HG03442 (cell line): ENCODE measurements around the gene SAYSD1.

Experiments
- ATAC-seq: cut with Tn5 transposase; IDR thresholded peaks from one replicate; pipeline ENCODE4 v1.9.1; 2021; ENCODE audit warnings: mild to moderate bottlenecking, moderate library complexity; ENCODE audit not compliant: unreplicated experiment

The SAYSD1 gene

DNA sequence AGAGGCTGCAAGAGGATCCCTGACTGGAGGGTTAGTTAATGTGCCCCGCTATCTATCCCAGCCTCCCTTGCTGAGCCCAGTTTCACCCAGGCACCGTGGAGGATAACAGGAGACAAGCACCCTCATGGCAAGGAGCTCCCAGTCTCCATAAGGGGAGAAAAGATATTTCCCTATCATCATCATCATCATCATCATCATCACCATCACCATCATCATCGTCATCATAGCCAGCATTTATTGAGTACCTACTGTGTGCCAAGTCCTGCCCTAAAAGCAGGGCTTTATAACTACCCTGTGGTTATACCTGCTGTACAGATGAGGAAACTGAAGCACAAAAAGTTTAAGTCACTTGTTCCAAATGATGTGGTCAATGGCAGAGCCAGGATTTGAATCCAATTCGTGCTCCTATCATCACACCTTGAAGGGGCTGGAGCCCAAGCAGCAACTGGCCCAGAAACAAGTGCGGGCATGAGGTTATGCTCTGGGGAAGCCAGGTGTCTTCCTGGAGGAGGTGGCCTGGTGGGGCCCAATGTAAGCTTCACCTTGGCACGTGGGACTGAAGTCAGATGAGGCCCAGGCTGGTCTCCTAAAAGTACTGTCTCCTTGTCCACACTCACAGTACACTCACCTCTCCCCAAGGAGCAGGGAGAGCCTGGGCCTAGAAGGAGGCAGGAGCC is 56.4 kb downstream of the SAYSD1 start:
- ATAC-seq = no peak

DNA sequence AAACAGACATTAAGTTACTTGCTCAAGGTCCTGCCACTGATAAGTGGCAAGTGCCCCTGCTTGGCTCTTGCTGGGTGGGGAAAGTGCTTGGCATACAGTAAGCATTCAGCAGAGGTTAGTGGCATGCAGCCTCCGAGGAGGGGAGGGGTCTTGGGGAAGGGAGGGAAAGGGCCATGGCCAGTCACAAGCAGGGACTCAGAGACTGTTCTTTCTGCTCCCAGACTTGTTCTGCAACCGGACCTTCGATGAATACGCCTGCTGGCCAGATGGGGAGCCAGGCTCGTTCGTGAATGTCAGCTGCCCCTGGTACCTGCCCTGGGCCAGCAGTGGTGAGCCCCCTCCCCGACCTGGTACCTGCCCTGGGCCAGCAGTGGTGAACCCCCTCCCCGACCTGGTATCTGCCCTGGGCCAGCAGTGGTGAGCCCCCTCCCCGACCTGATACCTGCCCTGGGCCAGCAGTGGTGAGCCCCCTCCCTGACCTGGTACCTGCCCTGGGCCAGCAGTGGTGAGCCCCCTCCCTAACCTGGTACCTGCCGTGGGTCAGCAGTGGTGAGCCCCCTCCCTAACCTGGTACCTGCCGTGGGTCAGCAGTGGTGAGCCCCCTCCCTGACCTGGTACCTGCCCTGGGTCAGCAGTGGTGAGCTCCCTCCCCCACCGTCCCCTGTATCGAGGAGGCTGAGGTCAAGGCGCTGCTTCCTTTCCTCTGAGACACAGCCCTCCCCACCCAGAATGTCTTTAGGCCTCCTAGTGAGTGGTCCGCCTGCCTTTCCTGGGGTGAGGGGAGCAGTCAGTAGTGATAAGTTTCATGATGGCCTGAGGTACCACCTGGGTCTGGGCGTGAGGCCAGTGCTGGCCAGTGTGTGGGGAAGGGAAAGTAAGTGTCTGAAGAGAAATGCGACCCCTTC is 57.5 kb downstream of the SAYSD1 start:
- ATAC-seq = no peak

DNA sequence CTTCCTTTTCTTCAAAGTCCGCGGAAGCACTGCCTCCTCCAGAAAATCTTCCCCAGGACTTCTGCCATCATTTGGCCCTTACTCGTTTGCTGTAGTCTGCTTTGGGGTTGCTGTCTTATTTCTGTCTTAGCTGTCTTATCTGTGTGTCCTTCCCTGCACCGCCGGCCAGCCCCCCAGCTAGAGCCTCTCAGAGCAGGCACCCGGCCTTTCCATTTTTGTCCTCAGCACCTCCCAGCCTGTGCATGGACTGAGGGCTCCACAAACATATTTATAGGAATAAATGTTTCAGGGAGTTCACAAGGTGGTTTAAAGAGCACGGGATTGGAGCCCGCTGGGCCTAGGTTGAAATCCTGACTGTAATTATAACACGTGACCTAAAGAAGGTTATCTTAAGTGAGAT is 58.3 kb downstream of the SAYSD1 start:
- ATAC-seq = no peak

DNA sequence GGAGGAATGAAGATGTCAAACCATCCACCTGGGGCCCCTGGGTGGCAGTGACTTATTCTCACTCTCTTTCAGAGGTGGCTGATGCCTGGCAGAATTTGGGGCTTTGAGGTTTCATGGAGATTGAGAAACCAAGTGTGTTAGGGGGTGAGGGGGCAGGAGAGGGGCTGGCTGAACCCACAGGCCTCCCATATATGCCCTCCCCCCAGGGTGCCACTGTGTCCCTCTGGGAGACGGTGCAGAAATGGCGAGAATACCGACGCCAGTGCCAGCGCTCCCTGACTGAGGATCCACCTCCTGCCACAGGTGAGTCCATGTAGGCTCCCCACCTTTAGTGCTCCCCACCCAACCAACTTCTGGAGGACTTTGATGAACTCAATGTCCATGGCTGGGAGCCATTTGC is 58.8 kb downstream of the SAYSD1 start:
- no peak for ATAC-seq

DNA sequence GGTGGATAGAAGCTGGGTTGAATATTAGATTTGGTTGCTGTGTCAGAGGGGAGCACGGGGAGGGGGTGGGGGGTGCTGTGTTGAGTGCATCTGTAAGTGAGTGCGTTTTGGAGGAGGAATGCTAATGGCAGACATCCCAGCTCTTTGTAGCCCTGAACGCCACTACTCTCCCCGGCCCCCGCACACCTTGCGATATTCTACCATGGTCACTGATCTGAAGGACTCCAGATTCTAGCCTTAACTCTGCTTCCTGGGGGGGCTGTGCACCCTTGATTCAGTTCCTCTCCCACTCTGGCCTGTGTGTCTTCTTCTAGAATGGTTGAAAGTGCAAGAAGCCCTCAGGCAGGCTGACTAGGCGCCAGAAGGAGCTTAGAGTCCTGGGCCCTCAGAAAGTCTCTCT is 59.3 kb downstream of the SAYSD1 start:
- no peak for ATAC-seq

DNA sequence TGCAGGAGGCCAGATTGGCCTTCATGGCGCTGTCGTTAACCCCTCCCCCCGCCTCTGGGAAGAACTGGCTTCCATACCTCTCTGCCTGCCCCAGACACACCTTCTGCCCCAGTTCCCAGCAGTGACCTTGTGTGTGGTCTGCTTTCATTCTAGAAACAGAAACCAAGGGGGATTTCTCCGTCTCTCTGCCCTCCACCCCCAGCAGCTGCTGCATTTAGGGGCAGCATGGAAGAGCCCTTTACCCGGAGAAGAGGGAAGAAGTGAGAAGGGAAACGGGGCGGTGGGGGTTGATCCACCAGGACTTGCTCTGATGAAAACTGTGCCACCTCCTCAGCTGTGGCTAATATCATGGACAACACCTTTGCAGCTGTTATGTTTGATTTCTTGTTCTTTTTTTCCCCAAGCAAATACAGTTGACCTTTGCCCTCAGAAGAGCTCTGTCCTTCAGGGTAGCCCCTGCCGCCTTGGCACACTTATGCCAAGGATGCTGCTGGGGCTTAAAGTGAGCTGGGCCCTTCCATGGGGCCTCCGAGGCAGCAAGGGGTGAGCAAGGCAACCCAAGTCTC is 60.3 kb downstream of the SAYSD1 start:
- ATAC-seq = no peak
